ENCODE results near the gene FRMD6. TPM values are rescaled to one million over a fixed set of nuclear protein-coding genes. Genes with fewer than 3 reads are reported as not detected.

The FRMD6 gene
- total RNA-seq, 4 donors from 2014 or later: 17.8 to 36.8 (median 25.8) TPM

GRCh38 chr14:51727526-51727925 lies 75.8 kb downstream of the FRMD6 start:
- Histone ChIP-seq H3K9me3 (no peaks in the 10 kb centered on the region), H3K27ac (no peak overlapping the region), H3K36me3 (peaks cover 0 to 6% of the 10 kb centered on the region in 2 donors), H3K4me1 (no peaks in the 10 kb centered on the region), H3K27me3 (no peaks in the 10 kb centered on the region), H3K4me3 (replicated peaks in 1 of 3) (no peak overlapping the region)
- no peak for DNase-seq
- no peak for TF ChIP-seq CTCF (IDR thresholded peaks at IDR 0.05)
- 92 to 95% methylated on average over 5 of the region's 5 CpGs for WGBS, 2 donors
- intact Hi-C loops (cut with DNase I): no loop called here

- intact Hi-C loops (cut with DNase I): no loop called here
- no peaks in the 10 kb centered on the region for H3K27me3 ChIP-seq
- peaks cover 0 to 4% of the 10 kb centered on the region in 2 donors for H3K36me3 ChIP-seq
- DNase-seq: no peak
- no peak for TF ChIP-seq CTCF (IDR thresholded peaks at IDR 0.05)
- TF ChIP-seq POLR2A (IDR thresholded peaks at IDR 0.05): no peak
- H3K9me3 ChIP-seq: no peaks in the 10 kb centered on the region
- 98 to 99% methylated on average over 1 of the region's 1 CpG for WGBS, 2 donors
- no peaks in the 10 kb centered on the region for H3K4me1 ChIP-seq
- no peak overlapping the region for H3K4me3 ChIP-seq (replicated peaks in 1 of 3)
- H3K27ac ChIP-seq: no peak overlapping the region
Observed at GRCh38 chr14:51730098-51730497, 78.4 kb downstream of the FRMD6 start.

- no peaks in the 10 kb centered on the region for H3K27me3 ChIP-seq
- no peaks in the 10 kb centered on the region for H3K4me1 ChIP-seq
- H3K36me3 ChIP-seq: peaks cover 0 to 4% of the 10 kb centered on the region in 2 donors
- intact Hi-C loops (cut with DNase I): no loop called here
- H3K4me3 ChIP-seq (replicated peaks in 1 of 3): no peak overlapping the region
- WGBS, 2 donors: 95 to 99% methylated on average over 2 of the region's 2 CpGs
- H3K9me3 ChIP-seq: no peaks in the 10 kb centered on the region
- H3K27ac ChIP-seq: no peak overlapping the region
- no peak for TF ChIP-seq POLR2A (IDR thresholded peaks at IDR 0.05)
- TF ChIP-seq CTCF (IDR thresholded peaks at IDR 0.05): no peak
- DNase-seq: no peak
Observed at GRCh38 chr14:51730684-51731083, 79.0 kb downstream of the FRMD6 start.

- Histone ChIP-seq H3K27me3 (no peaks in the 10 kb centered on the region), H3K4me1 (no peaks in the 10 kb centered on the region), H3K36me3 (peaks cover 0 to 4% of the 10 kb centered on the region in 2 donors), H3K9me3 (no peaks in the 10 kb centered on the region), H3K27ac (no peak overlapping the region), H3K4me3 (replicated peaks in 1 of 3) (no peak overlapping the region)
- 82 to 88% methylated on average over 4 of the region's 4 CpGs for WGBS, 2 donors
- intact Hi-C loops (cut with DNase I): no loop called here
- TF ChIP-seq CTCF (IDR thresholded peaks at IDR 0.05): no peak
- no peak for DNase-seq
Observed at GRCh38 chr14:51732494-51733112, 80.9 kb downstream of the FRMD6 start.

- no peak for DNase-seq
- TF ChIP-seq CTCF (IDR thresholded peaks at IDR 0.05): no peak
- TF ChIP-seq POLR2A (IDR thresholded peaks at IDR 0.05): no peak
- WGBS, 2 donors: 74 to 82% methylated on average over 1 of the region's 1 CpG
- no peak overlapping the region for H3K4me3 ChIP-seq (replicated peaks in 1 of 3)
- intact Hi-C loops (cut with DNase I): no loop called here
- no peaks in the 10 kb centered on the region for H3K9me3 ChIP-seq
- peaks cover 0 to 4% of the 10 kb centered on the region in 2 donors for H3K36me3 ChIP-seq
- no peaks in the 10 kb centered on the region for H3K4me1 ChIP-seq
- no peak overlapping the region for H3K27ac ChIP-seq
- H3K27me3 ChIP-seq: no peaks in the 10 kb centered on the region
Observed at GRCh38 chr14:51733147-51733546, 81.4 kb downstream of the FRMD6 start.

Measured in thyroid gland (tissue), 4 donors.